ENCODE results near the gene FHAD1. TPM values are rescaled to one million over a fixed set of nuclear protein-coding genes. Genes with fewer than 3 reads are reported as not detected.

Gene FHAD1
- total RNA-seq, 4 donors from 2014 or later: under 0.01 to 0.26 (median 0.06) TPM; not detected in 1

DNA sequence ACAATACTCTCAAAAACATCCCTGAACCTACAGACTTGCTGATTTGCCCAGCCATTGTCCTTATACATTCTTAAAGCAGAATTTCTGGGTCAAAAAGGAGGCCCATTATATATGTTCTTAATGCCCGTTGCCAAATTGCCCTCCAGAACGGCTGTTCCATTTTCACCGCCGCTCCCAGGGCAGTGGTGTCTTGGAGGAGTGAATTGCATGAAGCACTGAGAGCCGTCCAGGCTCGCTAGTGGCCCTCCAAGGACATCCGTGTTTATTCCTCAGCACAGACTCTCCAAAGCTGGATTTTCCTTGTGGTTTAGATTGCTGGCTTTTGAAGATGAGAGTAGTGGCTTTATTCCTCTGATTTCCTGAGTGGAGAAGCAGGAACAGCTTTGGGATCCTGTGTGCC lies 68.8 kb downstream of the FHAD1 start:
- 81% methylated on average over 6 of the region's 7 CpGs for WGBS
- TF ChIP-seq EP300 (IDR thresholded peaks at IDR 0.05) (no peak), POLR2AphosphoS5 (IDR thresholded peaks at IDR 0.05) (no peak), POLR2A (IDR thresholded peaks at IDR 0.05; ENCODE audit: low read depth) (no peak)
- TF ChIP-seq, protein P1, sequence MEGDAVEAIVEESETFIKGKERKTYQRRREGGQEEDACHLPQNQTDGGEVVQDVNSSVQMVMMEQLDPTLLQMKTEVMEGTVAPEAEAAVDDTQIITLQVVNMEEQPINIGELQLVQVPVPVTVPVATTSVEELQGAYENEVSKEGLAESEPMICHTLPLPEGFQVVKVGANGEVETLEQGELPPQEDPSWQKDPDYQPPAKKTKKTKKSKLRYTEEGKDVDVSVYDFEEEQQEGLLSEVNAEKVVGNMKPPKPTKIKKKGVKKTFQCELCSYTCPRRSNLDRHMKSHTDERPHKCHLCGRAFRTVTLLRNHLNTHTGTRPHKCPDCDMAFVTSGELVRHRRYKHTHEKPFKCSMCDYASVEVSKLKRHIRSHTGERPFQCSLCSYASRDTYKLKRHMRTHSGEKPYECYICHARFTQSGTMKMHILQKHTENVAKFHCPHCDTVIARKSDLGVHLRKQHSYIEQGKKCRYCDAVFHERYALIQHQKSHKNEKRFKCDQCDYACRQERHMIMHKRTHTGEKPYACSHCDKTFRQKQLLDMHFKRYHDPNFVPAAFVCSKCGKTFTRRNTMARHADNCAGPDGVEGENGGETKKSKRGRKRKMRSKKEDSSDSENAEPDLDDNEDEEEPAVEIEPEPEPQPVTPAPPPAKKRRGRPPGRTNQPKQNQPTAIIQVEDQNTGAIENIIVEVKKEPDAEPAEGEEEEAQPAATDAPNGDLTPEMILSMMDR (IDR thresholded peaks at IDR 0.05): no peak
- DNase-seq (ENCODE audit: extremely low spot score): no peak
- intact Hi-C loops (cut with DNase I): no loop called here
- peaks cover 0 to 6% (median 3%) of the 10 kb centered on the region in 4 donors for H3K9me3 ChIP-seq
- no peak overlapping the region for H3K27ac ChIP-seq (replicated peaks in 1 of 4)
- no peaks in the 10 kb centered on the region for H3K4me1 ChIP-seq
- peaks cover 0 to 5% (median 0%) of the 10 kb centered on the region in 4 donors for H3K27me3 ChIP-seq
- H3K36me3 ChIP-seq: no peaks in the 10 kb centered on the region
- H3K4me3 ChIP-seq: no peak overlapping the region

DNA sequence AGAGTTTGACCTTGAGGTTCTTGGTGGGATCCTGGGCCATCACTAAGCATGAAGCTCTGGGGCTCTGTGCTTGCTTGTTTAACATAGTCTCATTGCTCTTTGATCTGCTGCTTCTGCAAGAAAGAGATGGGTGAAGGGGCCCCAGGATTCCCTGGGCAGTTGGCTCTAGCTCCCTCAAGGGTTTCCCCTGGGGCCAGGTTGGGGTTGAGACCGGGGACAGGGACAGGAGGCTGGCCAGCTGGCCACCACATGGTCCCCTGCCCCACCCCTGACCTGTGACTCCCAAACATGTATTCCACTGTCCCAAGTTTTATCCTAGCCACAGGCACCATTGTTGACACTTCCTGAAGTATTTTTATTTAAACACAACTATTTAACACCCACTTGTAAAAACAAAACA lies 69.5 kb downstream of the FHAD1 start:
- peaks cover 0 to 7% (median 3%) of the 10 kb centered on the region in 4 donors for H3K9me3 ChIP-seq
- H3K27ac ChIP-seq (replicated peaks in 1 of 4): no peak overlapping the region
- 60% methylated on average over 1 of the region's 1 CpG for WGBS
- no peak overlapping the region for H3K4me3 ChIP-seq
- H3K4me1 ChIP-seq: no peaks in the 10 kb centered on the region
- no peak for DNase-seq (ENCODE audit: extremely low spot score)
- intact Hi-C loops (cut with DNase I): no loop called here
- H3K36me3 ChIP-seq: no peaks in the 10 kb centered on the region
- H3K27me3 ChIP-seq: peaks cover 0 to 5% (median 0%) of the 10 kb centered on the region in 4 donors
- no peak for TF ChIP-seq POLR2A (IDR thresholded peaks at IDR 0.05; ENCODE audit: low read depth)

DNA sequence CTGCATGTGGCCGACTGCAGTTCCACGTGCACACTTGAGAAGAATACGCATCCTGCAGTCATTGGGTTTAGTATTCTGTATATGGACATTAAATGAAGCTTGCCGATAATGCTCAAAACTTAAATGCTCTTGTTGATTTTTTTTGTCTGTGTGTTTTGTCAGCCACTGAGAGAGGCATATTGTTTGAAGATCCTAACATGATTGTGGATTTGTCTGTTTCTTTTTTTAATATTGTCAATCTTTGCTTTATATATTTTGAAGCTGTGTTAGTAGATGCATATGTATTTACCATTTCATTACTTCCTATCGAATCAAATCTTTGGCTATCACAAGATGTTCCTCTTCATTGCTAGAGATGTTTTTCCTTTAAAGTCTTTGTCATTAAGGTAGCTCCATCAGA lies 73.2 kb downstream of the FHAD1 start:
- peaks cover 0 to 11% (median 5%) of the 10 kb centered on the region in 4 donors for H3K4me1 ChIP-seq
- H3K9me3 ChIP-seq: peaks cover 0 to 7% (median 3%) of the 10 kb centered on the region in 4 donors
- H3K27me3 ChIP-seq: peaks cover 0 to 5% (median 0%) of the 10 kb centered on the region in 4 donors
- H3K36me3 ChIP-seq: no peaks in the 10 kb centered on the region
- DNase-seq (ENCODE audit: extremely low spot score): no peak
- no peak overlapping the region for H3K4me3 ChIP-seq
- 94% methylated on average over 5 of the region's 5 CpGs for WGBS
- intact Hi-C loops (cut with DNase I): loop anchor here (10.0 kb wide), 1 partner anchor 55 kb away; no protein-coding TSS in a partner anchor
- TF ChIP-seq POLR2AphosphoS5 (IDR thresholded peaks at IDR 0.05) (no peak), EP300 (IDR thresholded peaks at IDR 0.05) (no peak), POLR2A (IDR thresholded peaks at IDR 0.05; ENCODE audit: low read depth) (no peak)
- TF ChIP-seq, protein P1 (IDR thresholded peaks at IDR 0.05): no peak
- no peak overlapping the region for H3K27ac ChIP-seq (replicated peaks in 1 of 4)

DNA sequence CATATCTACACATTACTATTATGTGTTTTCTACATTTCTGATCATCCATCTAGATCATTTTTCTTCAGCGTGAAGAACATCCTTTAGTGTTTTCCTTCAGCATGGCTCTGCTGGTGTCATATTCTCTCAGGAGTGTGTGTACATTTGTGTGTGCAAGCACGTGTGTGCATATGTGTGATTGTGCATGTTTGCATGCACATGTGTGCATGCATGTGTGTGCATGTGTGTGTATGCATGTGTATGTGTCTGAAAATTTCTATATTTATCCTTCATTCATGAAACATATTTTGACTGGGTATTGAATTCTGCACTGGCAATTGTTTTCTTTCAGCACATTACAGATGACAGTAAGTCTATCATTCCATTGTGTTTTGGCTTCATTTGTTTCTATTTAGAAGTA lies 74.6 kb downstream of the FHAD1 start:
- WGBS: 85% methylated on average over 2 of the region's 2 CpGs
- TF ChIP-seq EP300 (IDR thresholded peaks at IDR 0.05): no peak
- TF ChIP-seq, protein P1 (IDR thresholded peaks at IDR 0.05): no peak
- TF ChIP-seq POLR2AphosphoS5 (IDR thresholded peaks at IDR 0.05): no peak
- no peak for TF ChIP-seq POLR2A (IDR thresholded peaks at IDR 0.05; ENCODE audit: low read depth)
- intact Hi-C loops (cut with DNase I): loop anchor here (10.0 kb wide), 1 partner anchor 53 kb away; no protein-coding TSS in a partner anchor
- Histone ChIP-seq H3K4me3 (no peak overlapping the region), H3K36me3 (no peaks in the 10 kb centered on the region), H3K4me1 (peaks cover 0 to 11% (median 5%) of the 10 kb centered on the region in 4 donors), H3K9me3 (peaks cover 0 to 7% (median 3%) of the 10 kb centered on the region in 4 donors), H3K27ac (replicated peaks in 1 of 4) (no peak overlapping the region), H3K27me3 (no peaks in the 10 kb centered on the region)
- no peak for DNase-seq (ENCODE audit: extremely low spot score)

GRCh38 chr1:15322648-15323350 lies 75.8 kb downstream of the FHAD1 start:
- Histone ChIP-seq H3K27ac (replicated peaks in 1 of 4) (no peak overlapping the region), H3K9me3 (peaks cover 0 to 7% (median 3%) of the 10 kb centered on the region in 4 donors), H3K4me3 (no peak overlapping the region), H3K36me3 (no peaks in the 10 kb centered on the region), H3K4me1 (peaks cover 0 to 11% (median 5%) of the 10 kb centered on the region in 4 donors), H3K27me3 (no peaks in the 10 kb centered on the region)
- no peak for DNase-seq (ENCODE audit: extremely low spot score)
- intact Hi-C loops (cut with DNase I): loop anchor here (1.0 to 10.0 kb wide), 2 partner anchors 52 to 109 kb away; no protein-coding TSS in a partner anchor
- TF ChIP-seq, protein P1 (IDR thresholded peaks at IDR 0.05): no peak
- no peak for TF ChIP-seq POLR2A (IDR thresholded peaks at IDR 0.05; ENCODE audit: low read depth)
- WGBS: 79% methylated on average over 14 of the region's 14 CpGs

Measured in esophagus muscularis mucosa (tissue), 4 donors.